Stomach (tissue), 4 donors: Measurements from ENCODE around the gene TSC22D4.

ENCODE experiments used
- CTCF ChIP-seq, 7 experiments: fragments of 450-650 bp in 4 of 7; fragments of 200-600 bp in 3 of 7; sonication (generic) in 3 of 7; IDR thresholded peaks; one replicate each; pipeline ENCODE4 v1.5.1; 2016 to 2019; ENCODE audit warnings: antibody characterized with exemption in 7 of 7, control low read depth in 2 of 7, mild to moderate bottlenecking in 1 of 7
- EP300 ChIP-seq: sonication (generic); formaldehyde crosslinking; IDR thresholded peaks from one replicate; pipeline ENCODE4 v1.6.1; 2017; ENCODE audit warnings: antibody characterized with exemption

- no peak for TF ChIP-seq EP300
- no peak for TF ChIP-seq CTCF (IDR thresholded peaks at IDR 0.05)
Observed at GRCh38 chr7:100478958-100479660, at the start of gene TSC22D4.
